Naive thymus-derived CD4-positive, alpha-beta T cell (primary cell): ENCODE results near the gene CDH3. TPM values are rescaled to one million over a fixed set of nuclear protein-coding genes. Genes with fewer than 3 reads are reported as not detected.

Experiments used
- ATAC-seq: fragments of 150-1000 bp; cut with Tn5 transposase; 2 replicates; pipeline ENCODE4 v1.10.0; 2021; ENCODE audit warnings: mild to moderate bottlenecking, moderate library complexity
- CTCF ChIA-PET: fragments of 350-600 bp; sonication (Branson Sonifier 250); formaldehyde crosslinking; loops from one replicate; lab custom pipeline; 2021; ENCODE audit warnings: antibody characterized with exemption; lab: Charles Lee
- POLR2A ChIA-PET: fragments of 350-600 bp; sonication (Branson Sonifier 250); formaldehyde crosslinking; loops from one replicate; lab custom pipeline; 2021; ENCODE audit warnings: antibody characterized with exemption, inconsistent platforms; lab: Charles Lee
- DNase-seq, 9 donors: peaks; one replicate each; pipeline versions ENCODE4 v3.0.0 to v3.0.0-alpha.2; 2020 to 2022; ENCODE audit warnings: mixed read lengths in 1 of 9
- H3K27ac ChIP-seq: one replicate; pipeline ENCODE4 v1.7.0; 2013; ENCODE audit warnings: mild to moderate bottlenecking, low read depth, low read length, moderate library complexity
- H3K27me3 ChIP-seq, 2 donors: one replicate each; pipeline ENCODE4 v1.7.0; 2013; ENCODE audit warnings: low read length in 2 of 2, mild to moderate bottlenecking in 2 of 2, moderate library complexity in 2 of 2; ENCODE audit not compliant: control insufficient read depth in 2 of 2, insufficient read depth in 2 of 2
- H3K36me3 ChIP-seq, 3 experiments: 1 replicate in 2 of 3; 2 replicates in 1 of 3; pipeline ENCODE4 v1.7.0; 2013; ENCODE audit warnings: low read length in 3 of 3, mild to moderate bottlenecking in 3 of 3, moderate library complexity in 1 of 3; ENCODE audit not compliant: insufficient read depth in 3 of 3, control insufficient read depth in 2 of 3
- H3K4me1 ChIP-seq, 2 donors: one replicate each; pipeline ENCODE4 v1.7.0; 2013; ENCODE audit warnings: low read length in 2 of 2, mild to moderate bottlenecking in 2 of 2, moderate library complexity in 1 of 2; ENCODE audit not compliant: control insufficient read depth in 2 of 2, insufficient read depth in 2 of 2
- H3K4me3 ChIP-seq: 2 replicates; pipeline ENCODE4 v1.7.0; 2013; ENCODE audit warnings: mild to moderate bottlenecking, low read length
- H3K9me3 ChIP-seq, 3 experiments: 1 replicate in 2 of 3; 2 replicates in 1 of 3; pipeline ENCODE4 v1.7.0; 2013; ENCODE audit warnings: low read length in 3 of 3; ENCODE audit not compliant: control insufficient read depth in 2 of 3
- H3K27ac Mint-ChIP-seq, 9 donors: one replicate each; pipeline ENCODE4 v1.8.0; 2020 to 2022; ENCODE audit warnings: mixed read lengths in 9 of 9, mild to moderate bottlenecking in 8 of 9, moderate library complexity in 5 of 9, inconsistent platforms in 2 of 9
- H3K27me3 Mint-ChIP-seq, 5 donors: one replicate each; pipeline ENCODE4 v1.8.0; 2021 to 2022; ENCODE audit warnings: mixed read lengths in 5 of 5, mild to moderate bottlenecking in 1 of 5
- H3K36me3 Mint-ChIP-seq, 5 donors: one replicate each; pipeline ENCODE4 v1.8.0; 2020 to 2022; ENCODE audit warnings: mixed read lengths in 5 of 5, mild to moderate bottlenecking in 3 of 5, inconsistent platforms in 1 of 5
- H3K4me1 Mint-ChIP-seq, 7 donors: one replicate each; pipeline ENCODE4 v1.8.0; 2020 to 2022; ENCODE audit warnings: mixed read lengths in 7 of 7, mild to moderate bottlenecking in 3 of 7, inconsistent platforms in 1 of 7
- H3K4me3 Mint-ChIP-seq, 10 donors: one replicate each; pipeline ENCODE4 v1.8.0; 2020 to 2022; ENCODE audit warnings: mild to moderate bottlenecking in 10 of 10, mixed read lengths in 10 of 10, moderate library complexity in 6 of 10, inconsistent platforms in 2 of 10
- H3K9me3 Mint-ChIP-seq, 11 donors: one replicate each; pipeline ENCODE4 v1.8.0; 2020 to 2022; ENCODE audit warnings: mixed read lengths in 11 of 11, mild to moderate bottlenecking in 4 of 11, inconsistent platforms in 1 of 11, moderate library complexity in 1 of 11
- intact Hi-C, 2 donors: fragments of 100-400 bp; cut with micrococcal nuclease; formaldehyde crosslinking; loops; one replicate each; pipeline ENCODE4 v1.15.1; 2023
- polyA plus RNA-seq, 2 donors: library from polyadenylated mRNA; unstranded; fragments of 300-500 nt; fragmentation: Illumina TruSeq; gene quantifications; one replicate each; pipeline ENCODE4 v1.2.3, GENCODE V29; 2021
- total RNA-seq, 6 experiments: library from RNA in 5 of 6; stranded (reverse) in 5 of 6; gene quantifications; 1 replicate in 5 of 6; 2 replicates in 1 of 6; pipeline ENCODE4 v1.2.3 and lab custom pipeline; 2021 to 2026

CDH3 gene
- total and polyA plus RNA-seq, 7 experiments from 2014 or later, result 0.24 to 0.78 (median 0.51) TPM; not detected in 2

- intact Hi-C loops, result no loop called here
- CTCF ChIA-PET, result no interaction called here
- H3K9me3 Mint-ChIP-seq, result no peaks in the 10 kb centered on the region
Observed at GRCh38 chr16:68728523-68728922, 83.4 kb downstream of the CDH3 start.

GRCh38 chr16:68731637-68732036 lies 86.5 kb downstream of the CDH3 start:
- DNase-seq (no peak), ATAC-seq (no peak)
- H3K4me3 ChIP-seq, result no peak overlapping the region
- H3K4me1 ChIP-seq, result no peaks in the 10 kb centered on the region
- no peaks in the 10 kb centered on the region for H3K36me3 ChIP-seq
- H3K9me3 ChIP-seq, result no peaks in the 10 kb centered on the region
- peaks cover 17 to 31% (median 25%) of the 10 kb centered on the region in 5 donors for H3K27me3 Mint-ChIP-seq
- H3K27ac ChIP-seq, result no peak overlapping the region
- no peaks in the 10 kb centered on the region for H3K27me3 ChIP-seq
- ChIA-PET POLR2A (no interaction called here), CTCF (no interaction called here)
- H3K4me3 Mint-ChIP-seq, result no peak overlapping the region
- intact Hi-C loops, result no loop called here
- no peaks in the 10 kb centered on the region for H3K9me3 Mint-ChIP-seq
- H3K27ac Mint-ChIP-seq, result no peak overlapping the region
- H3K36me3 Mint-ChIP-seq, result no peaks in the 10 kb centered on the region
- peaks cover 0 to 1% (median 1%) of the 10 kb centered on the region in 7 donors for H3K4me1 Mint-ChIP-seq

More at GRCh38 chr16:68728523-68728922, 83.4 kb downstream of the CDH3 start:
- H3K27ac Mint-ChIP-seq, result no peak overlapping the region
- DNase-seq, result no peak
- H3K4me1 Mint-ChIP-seq, result no peaks in the 10 kb centered on the region
- ATAC-seq, result no peak
- Histone ChIP-seq H3K36me3 (no peaks in the 10 kb centered on the region), H3K4me3 (no peak overlapping the region), H3K27ac (no peak overlapping the region), H3K4me1 (no peaks in the 10 kb centered on the region), H3K9me3 (no peaks in the 10 kb centered on the region), H3K27me3 (no peaks in the 10 kb centered on the region)
- POLR2A ChIA-PET, result no interaction called here
- peaks cover 0 to 14% (median 1%) of the 10 kb centered on the region in 5 donors for H3K27me3 Mint-ChIP-seq
- H3K36me3 Mint-ChIP-seq, result no peaks in the 10 kb centered on the region
- no peak overlapping the region for H3K4me3 Mint-ChIP-seq

- Mint-ChIP-seq H3K9me3 (no peaks in the 10 kb centered on the region), H3K4me1 (peaks cover 0 to 4% (median 4%) of the 10 kb centered on the region in 7 donors), H3K27ac (peak overlapping the region in 1 of 9 donors; percentile 43), H3K36me3 (peaks cover 0 to 1% (median 0%) of the 10 kb centered on the region in 5 donors), H3K27me3 (peaks cover 21 to 34% (median 29%) of the 10 kb centered on the region in 5 donors), H3K4me3 (no peak overlapping the region)
- H3K27me3 ChIP-seq, result no peaks in the 10 kb centered on the region
- no peaks in the 10 kb centered on the region for H3K36me3 ChIP-seq
- intact Hi-C loops, result no loop called here
- ATAC-seq (no peak), DNase-seq (no peak)
- no peaks in the 10 kb centered on the region for H3K4me1 ChIP-seq
- ChIA-PET POLR2A (no interaction called here), CTCF (no interaction called here)
- no peak overlapping the region for H3K27ac ChIP-seq
- H3K9me3 ChIP-seq, result no peaks in the 10 kb centered on the region
- no peak overlapping the region for H3K4me3 ChIP-seq
Observed at GRCh38 chr16:68732042-68732680, 87.1 kb downstream of the CDH3 start.

- DNase-seq (no peak), ATAC-seq (no peak)
- intact Hi-C loops, result no loop called here
- Mint-ChIP-seq H3K27ac (no peak overlapping the region), H3K9me3 (no peaks in the 10 kb centered on the region), H3K36me3 (peaks cover 0 to 1% (median 0%) of the 10 kb centered on the region in 5 donors), H3K4me3 (no peak overlapping the region), H3K27me3 (peaks cover 25 to 41% (median 33%) of the 10 kb centered on the region in 5 donors), H3K4me1 (peaks cover 0 to 8% (median 7%) of the 10 kb centered on the region in 7 donors)
- Histone ChIP-seq H3K4me1 (no peaks in the 10 kb centered on the region), H3K9me3 (no peaks in the 10 kb centered on the region), H3K4me3 (no peak overlapping the region), H3K27ac (no peak overlapping the region), H3K27me3 (no peaks in the 10 kb centered on the region), H3K36me3 (no peaks in the 10 kb centered on the region)
- ChIA-PET POLR2A (no interaction called here), CTCF (interaction anchor here (0.6 kb wide), 1 partner anchor 141 kb away, joined by 4 read pairs; no protein-coding TSS in a partner anchor)
Observed at GRCh38 chr16:68732741-68733399, 87.8 kb downstream of the CDH3 start.

GRCh38 chr16:68733570-68733969 lies 88.5 kb downstream of the CDH3 start:
- intact Hi-C loops, result no loop called here
- no peak overlapping the region for H3K4me3 ChIP-seq
- H3K4me3 Mint-ChIP-seq, result no peak overlapping the region
- CTCF ChIA-PET, result interaction anchor here (0.6 kb wide), 1 partner anchor 142 kb away, joined by 4 read pairs; no protein-coding TSS in a partner anchor
- H3K27me3 Mint-ChIP-seq, result peaks cover 29 to 42% (median 35%) of the 10 kb centered on the region in 5 donors
- peaks cover 0 to 11% (median 8%) of the 10 kb centered on the region in 7 donors for H3K4me1 Mint-ChIP-seq
- H3K9me3 ChIP-seq, result no peaks in the 10 kb centered on the region
- no peak overlapping the region for H3K27ac ChIP-seq
- H3K9me3 Mint-ChIP-seq, result peaks cover 0 to 1% (median 0%) of the 10 kb centered on the region in 11 donors
- peaks cover 0 to 1% (median 0%) of the 10 kb centered on the region in 5 donors for H3K36me3 Mint-ChIP-seq
- H3K4me1 ChIP-seq, result no peaks in the 10 kb centered on the region
- DNase-seq (no peak), ATAC-seq (no peak)
- no peaks in the 10 kb centered on the region for H3K36me3 ChIP-seq
- no peak overlapping the region for H3K27ac Mint-ChIP-seq
- peaks cover 0 to 4% of the 10 kb centered on the region in 2 donors for H3K27me3 ChIP-seq
- POLR2A ChIA-PET, result no interaction called here

GRCh38 chr16:68734782-68735181 lies 89.7 kb downstream of the CDH3 start:
- Histone ChIP-seq H3K9me3 (no peaks in the 10 kb centered on the region), H3K4me3 (no peak overlapping the region), H3K36me3 (no peaks in the 10 kb centered on the region), H3K27me3 (peaks cover 0 to 5% of the 10 kb centered on the region in 2 donors), H3K4me1 (no peaks in the 10 kb centered on the region), H3K27ac (no peak overlapping the region)
- Mint-ChIP-seq H3K9me3 (peaks cover 0 to 2% (median 0%) of the 10 kb centered on the region in 11 donors), H3K27ac (no peak overlapping the region), H3K27me3 (peaks cover 32 to 39% (median 35%) of the 10 kb centered on the region in 5 donors), H3K4me1 (peaks cover 0 to 12% (median 8%) of the 10 kb centered on the region in 7 donors), H3K4me3 (no peak overlapping the region), H3K36me3 (peaks cover 0 to 1% (median 0%) of the 10 kb centered on the region in 5 donors)
- DNase-seq, result no peak
- POLR2A ChIA-PET, result no interaction called here
- ATAC-seq, result no peak
- CTCF ChIA-PET, result no interaction called here
- intact Hi-C loops, result no loop called here
